GM12878 (cell line): ENCODE data around the gene ARID5B. TPM values are rescaled to one million over a fixed set of nuclear protein-coding genes. Genes with fewer than 3 reads are reported as not detected.

Experiments
- ATAC-seq: fragments of 200-7000 bp; cut with Tn5 transposase; 3 replicates; pipeline ENCODE4 v1.9.1; 2020; ENCODE audit warnings: mild to moderate bottlenecking, moderate library complexity
- BruUV-seq: library from RNA; stranded (reverse); fragments of 400-500 nt; replicated peaks from 2 replicates; lab custom pipeline; 2021; lab: Mats Ljungman, UMichigan
- CTCF ChIA-PET: fragments of 300-600 bp; sonication (Branson Sonifier 250); formaldehyde crosslinking; extraction: SDS; loops from one replicate; lab custom pipeline; 2021; ENCODE audit warnings: inconsistent platforms; lab: Yijun Ruan, JAX
- POLR2A ChIA-PET: fragments of 350-600 bp; formaldehyde crosslinking; extraction: SDS; loops from one replicate; lab custom pipeline; 2021; ENCODE audit warnings: inconsistent platforms; lab: Charles Lee
- RAD21 ChIA-PET: fragments of 300-600 bp; sonication (Branson Sonifier 250); formaldehyde crosslinking; loops from one replicate; lab custom pipeline; 2023; ENCODE audit warnings: antibody characterized with exemption; ENCODE audit not compliant: unreplicated experiment; lab: Charles Lee
- SMC1A ChIA-PET: fragments of 300-600 bp; sonication (Branson Sonifier 250); formaldehyde crosslinking; loops from one replicate; lab custom pipeline; 2023; ENCODE audit not compliant: unreplicated experiment, uncharacterized antibody; lab: Charles Lee
- DNase-seq: peaks from one replicate; pipeline ENCODE4 v3.0.0-alpha.2; 2011; ENCODE audit warnings: low read depth, low spot score
- FAIRE-seq: peaks from 3 replicates; lab custom pipeline; 2011; peaks lifted over from hg19 to GRCh38; lab: Jason Lieb, UNC
- H2AFZ ChIP-seq: 2 replicates; pipeline ENCODE4 v1.6.0; 2011; ENCODE audit warnings: low read depth, low read length, control low read depth; ENCODE audit not compliant: control insufficient read depth
- H3K27ac ChIP-seq: 2 replicates; pipeline ENCODE4 v1.5.1; 2011; ENCODE audit warnings: control low read depth; ENCODE audit not compliant: control insufficient read depth, insufficient read depth
- H3K27me3 ChIP-seq, 2 experiments: replicated peaks in 1 of 2; 2 replicates each; pipeline versions ENCODE4 v1.6.0 to v1.6.1; 2011; ENCODE audit warnings: low read length in 1 of 2; ENCODE audit not compliant: control insufficient read depth in 2 of 2, insufficient read depth in 2 of 2
- H3K36me3 ChIP-seq, 2 experiments: 2 replicates each; pipeline ENCODE4 v1.5.1; 2011; ENCODE audit warnings: low read length in 1 of 2; ENCODE audit not compliant: control insufficient read depth in 2 of 2, insufficient read depth in 2 of 2
- H3K4me1 ChIP-seq: 2 replicates; pipeline ENCODE4 v1.6.1; 2011; ENCODE audit warnings: mild to moderate bottlenecking, low read length, moderate library complexity, mixed read lengths; ENCODE audit not compliant: control insufficient read depth, insufficient read depth
- H3K4me2 ChIP-seq: 2 replicates; pipeline ENCODE4 v1.6.0; 2011; ENCODE audit warnings: control low read depth; ENCODE audit not compliant: control insufficient read depth, insufficient read depth
- H3K4me3 ChIP-seq: fragments of 200-600 bp; sonication (generic); 2 replicates; pipeline ENCODE4 v1.5.1; 2016
- H3K79me2 ChIP-seq: 2 replicates; pipeline ENCODE4 v1.6.0; 2011; ENCODE audit warnings: low read length; ENCODE audit not compliant: control insufficient read depth, insufficient read depth
- H3K9ac ChIP-seq: 2 replicates; pipeline ENCODE4 v1.8.0; 2011; ENCODE audit warnings: low read length, control low read depth, mixed read lengths; ENCODE audit not compliant: control insufficient read depth, insufficient read depth
- H3K9me3 ChIP-seq: replicated peaks from 3 replicates; pipeline ENCODE4 v1.5.1; 2011; ENCODE audit warnings: mild to moderate bottlenecking, low read length; ENCODE audit not compliant: control insufficient read depth, insufficient read depth
- H4K20me1 ChIP-seq: 2 replicates; pipeline ENCODE4 v1.6.0; 2011; ENCODE audit not compliant: control insufficient read depth, insufficient read depth
- CHD2 ChIP-seq: IDR thresholded peaks from 2 replicates; pipeline ENCODE4 v1.6.1; 2011; ENCODE audit warnings: low read depth, low read length, improper control_type of control experiment, borderline replicate concordance
- EGR1 ChIP-seq, 2 experiments: IDR thresholded peaks; 1 replicate in 1 of 2; 2 replicates in 1 of 2; pipeline ENCODE4 v1.6.1; 2011 to 2012; ENCODE audit warnings: low read depth in 2 of 2, low read length in 2 of 2, borderline replicate concordance in 1 of 2, mild to moderate bottlenecking in 1 of 2, moderate library complexity in 1 of 2
- FOS ChIP-seq: IDR thresholded peaks from 3 replicates; pipeline ENCODE4 v1.6.1; 2011; ENCODE audit warnings: borderline replicate concordance; ENCODE audit not compliant: insufficient read length; ENCODE audit errors: extremely low read depth
- HCFC1 ChIP-seq: fragments of 150-350 bp; IDR thresholded peaks from 2 replicates; pipeline ENCODE4 v1.6.1; 2014; ENCODE audit warnings: low read length
- IRF3 ChIP-seq: fragments of 450-650 bp; IDR thresholded peaks from 2 replicates; pipeline ENCODE4 v1.6.1; 2014; ENCODE audit warnings: mild to moderate bottlenecking
- MTA3 ChIP-seq: IDR thresholded peaks from 2 replicates; pipeline ENCODE4 v1.6.1; 2012; ENCODE audit warnings: low read length, inconsistent platforms, borderline replicate concordance
- MYB ChIP-seq: fragments of 150-350 bp; IDR thresholded peaks from 2 replicates; pipeline ENCODE4 v1.6.1; 2014; ENCODE audit warnings: mild to moderate bottlenecking, low read depth, low read length, borderline replicate concordance
- NR2C2 ChIP-seq: IDR thresholded peaks from 2 replicates; pipeline ENCODE4 v1.6.1; 2011; ENCODE audit warnings: borderline replicate concordance, low read depth; ENCODE audit not compliant: control insufficient read depth, insufficient read length
- SMAD5 ChIP-seq: IDR thresholded peaks from 2 replicates; pipeline ENCODE4 v1.6.1; 2016; ENCODE audit warnings: antibody characterized with exemption, low read depth
- SP1 ChIP-seq: IDR thresholded peaks from one replicate; pipeline ENCODE4 v1.6.1; 2011; ENCODE audit warnings: low read depth, low read length
- STAT3 ChIP-seq: IDR thresholded peaks from 2 replicates; pipeline ENCODE4 v1.6.1; 2011; ENCODE audit warnings: low read depth, low read length, improper control_type of control experiment
- TCF12 ChIP-seq: IDR thresholded peaks from 2 replicates; pipeline ENCODE4 v1.6.1; 2011; ENCODE audit warnings: low read depth, mild to moderate bottlenecking, low read length
- WRNIP1 ChIP-seq: IDR thresholded peaks from 2 replicates; pipeline ENCODE4 v1.6.1; 2011; ENCODE audit warnings: low read depth, low read length, improper control_type of control experiment, borderline replicate concordance
- ZBTB40 ChIP-seq: fragments of 450-650 bp; IDR thresholded peaks from 2 replicates; pipeline ENCODE4 v1.6.1; 2016; ENCODE audit warnings: mild to moderate bottlenecking, moderate library complexity, borderline replicate concordance
- ZNF217 ChIP-seq: fragments of 450-650 bp; IDR thresholded peaks from 2 replicates; pipeline ENCODE4 v1.6.1; 2017; ENCODE audit warnings: antibody characterized with exemption, mild to moderate bottlenecking
- ZZZ3 ChIP-seq: IDR thresholded peaks from 2 replicates; pipeline ENCODE4 v1.6.1; 2011; ENCODE audit warnings: low read depth; ENCODE audit not compliant: control insufficient read depth, insufficient read length
- WGBS: methylation state at CpG from one replicate; pipeline ENCODE4 v1.1.6; 2016; ENCODE audit warnings: low lambda C conversion rate; ENCODE audit not compliant: insufficient replicate concordance, insufficient coverage; ENCODE audit errors: missing lambda C conversion rate; 5-methylcytosine and 5-hydroxymethylcytosine counted together
- in situ Hi-C: fragments of 300-500 bp; cut with MboI; formaldehyde crosslinking; loops from 9 replicates; pipeline ENCODE4 v1.14.3; 2018; ENCODE audit warnings: mixed read lengths
- intact Hi-C: fragments of 100-400 bp; cut with micrococcal nuclease; formaldehyde crosslinking; loops from one replicate; pipeline ENCODE4 v1.14.2; 2022; ENCODE audit not compliant: unreplicated experiment
- polyA plus RNA-seq, 11 experiments: library from polyadenylated mRNA; depleted of rRNA in 4 of 11; unstranded in 6 of 11; stranded (reverse) in 5 of 11; fragments of >200 nt; fragmentation: Nextera tagmentation in 4 of 11; fragmentation: Illumina TruSeq in 1 of 11; extraction: Ambion mirVana in 4 of 11; extraction: Trizol in 1 of 11; gene quantifications; 1 replicate in 1 of 11; 2 replicates in 10 of 11; pipeline versions ENCODE4 v1.2.1 to v1.2.3, GENCODE V29; 2011 to 2016; ENCODE audit warnings: inconsistent platforms in 2 of 11, missing spikeins in 2 of 11, low read depth in 1 of 11
- total RNA-seq, 4 experiments: library from RNA; depleted of rRNA in 3 of 4; stranded (reverse); fragments of >200 nt in 3 of 4; fragmentation: Illumina TruSeq in 1 of 4; extraction: Trizol in 1 of 4; gene quantifications; 2 replicates each; pipeline versions ENCODE4 v1.2.1 to v1.2.3, GENCODE V29; 2013 to 2021

ARID5B gene
- total and polyA plus RNA-seq, 10 of the 15 experiments (the other 5 are each of a cell fraction or from before 2014, with no cell fraction given) = 2.7 to 8.5 (median 6.1) TPM

- peaks cover 12% of the 10 kb centered on the region for H3K79me2 ChIP-seq
- ChIA-PET CTCF (interaction anchor here (1.1 kb wide), 1 partner anchor 8 kb away, joined by 3 read pairs; no protein-coding TSS in a partner anchor), RAD21 (no interaction called here), SMC1A (interaction anchor here (0.6 to 0.7 kb wide), 2 partner anchors 77 to 90 kb away, joined by 3 read pairs; no protein-coding TSS in a partner anchor), POLR2A (no interaction called here)
- in situ Hi-C loops (no loop called here), intact Hi-C loops (no loop called here)
- peaks cover 11% of the 10 kb centered on the region for H3K4me1 ChIP-seq
- H3K36me3 ChIP-seq = peaks cover 0 to 8% of the 10 kb centered on the region in 2 experiments; a peak in 2 of 4 replicates
- H3K4me2 ChIP-seq = no peak overlapping the region
- no TSS peak for BruUV-seq
- ATAC-seq (no peak), FAIRE-seq (no peak), DNase-seq (no peak)
- H3K27me3 ChIP-seq = no peaks in the 10 kb centered on the region
- no peak overlapping the region for H3K9ac ChIP-seq
- no peak for TF ChIP-seq FOS
- TF ChIP-seq EGR1 (IDR thresholded peaks at IDR 0.05; ENCODE audit: borderline replicate concordance in 1 of 2, low read depth in 2 of 2, low read length in 2 of 2) = no peak
- TF ChIP-seq MTA3 = no peak
- no peak for TF ChIP-seq IRF3
- TF ChIP-seq ZZZ3 = no peak
- TF ChIP-seq HCFC1 = no peak
- no peak for TF ChIP-seq SMAD5
- no peak for TF ChIP-seq ZBTB40
- no peak for TF ChIP-seq STAT3
- TF ChIP-seq MYB = no peak
- TF ChIP-seq TCF12 = no peak
- no peak for TF ChIP-seq CHD2
- TF ChIP-seq WRNIP1 = no peak
- TF ChIP-seq SP1 = no peak
- TF ChIP-seq ZNF217 = no peak
- no peak for TF ChIP-seq NR2C2
- H3K9me3 ChIP-seq = peaks cover 9% of the 10 kb centered on the region; the same call in 2 of the 3 replicates
- H2AFZ ChIP-seq = no peak overlapping the region
- no peak overlapping the region for H3K4me3 ChIP-seq
- WGBS = 100% methylated on average over 5 of the region's 5 CpGs
- no peak overlapping the region for H3K27ac ChIP-seq
- no peaks in the 10 kb centered on the region for H4K20me1 ChIP-seq
Measured at GRCh38 chr10:62027841-62028501, 126.5 kb downstream of the ARID5B start.
